HG02973 (cell line): ENCODE data around the gene LMLN.
"Not testable (repeated sequence)": the region's sequence is repeated elsewhere in the genome, so short reads cannot be mapped to it uniquely, and the experiment has no call there.

Experiments
- ATAC-seq: cut with Tn5 transposase; IDR thresholded peaks from one replicate; pipeline ENCODE4 v1.9.1; 2021; ENCODE audit warnings: moderate library complexity; ENCODE audit not compliant: unreplicated experiment

The LMLN gene

GRCh38 chr3:198071602-198072287 is 111.7 kb downstream of the LMLN start:
- ATAC-seq, result peak; percentile 100

- ATAC-seq, result no peak
These were observed 116.8 kb downstream of the LMLN start for GRCh38 chr3:198076722-198077308.

- ATAC-seq, result peak; percentile 10
These were observed 119.9 kb downstream of the LMLN start for GRCh38 chr3:198079771-198080520.

- ATAC-seq, result peak; percentile 78
These were observed 120.7 kb downstream of the LMLN start for GRCh38 chr3:198080521-198081384.

- ATAC-seq, result no peak
These were observed 121.4 kb downstream of the LMLN start for GRCh38 chr3:198081421-198081844.

- not testable (repeated sequence) for ATAC-seq
These were observed 122.2 kb downstream of the LMLN start for GRCh38 chr3:198082226-198082625.

GRCh38 chr3:198088421-198088955 is 128.5 kb downstream of the LMLN start:
- ATAC-seq, result no peak

- no peak for ATAC-seq
These were observed 130.8 kb downstream of the LMLN start for GRCh38 chr3:198090795-198091332.

- no peak for ATAC-seq
These were observed 132.3 kb downstream of the LMLN start for GRCh38 chr3:198092276-198092675.

GRCh38 chr3:198093112-198093679 is 133.2 kb downstream of the LMLN start:
- no peak for ATAC-seq
